GM10847 (cell line): ENCODE data around the gene AZGP1.

Experiments used
- POLR2A ChIP-seq: IDR thresholded peaks from 2 replicates; pipeline ENCODE4 v1.6.1; 2011; ENCODE audit not compliant: insufficient read length; ENCODE audit errors: extremely low read depth

AZGP1 gene

DNA sequence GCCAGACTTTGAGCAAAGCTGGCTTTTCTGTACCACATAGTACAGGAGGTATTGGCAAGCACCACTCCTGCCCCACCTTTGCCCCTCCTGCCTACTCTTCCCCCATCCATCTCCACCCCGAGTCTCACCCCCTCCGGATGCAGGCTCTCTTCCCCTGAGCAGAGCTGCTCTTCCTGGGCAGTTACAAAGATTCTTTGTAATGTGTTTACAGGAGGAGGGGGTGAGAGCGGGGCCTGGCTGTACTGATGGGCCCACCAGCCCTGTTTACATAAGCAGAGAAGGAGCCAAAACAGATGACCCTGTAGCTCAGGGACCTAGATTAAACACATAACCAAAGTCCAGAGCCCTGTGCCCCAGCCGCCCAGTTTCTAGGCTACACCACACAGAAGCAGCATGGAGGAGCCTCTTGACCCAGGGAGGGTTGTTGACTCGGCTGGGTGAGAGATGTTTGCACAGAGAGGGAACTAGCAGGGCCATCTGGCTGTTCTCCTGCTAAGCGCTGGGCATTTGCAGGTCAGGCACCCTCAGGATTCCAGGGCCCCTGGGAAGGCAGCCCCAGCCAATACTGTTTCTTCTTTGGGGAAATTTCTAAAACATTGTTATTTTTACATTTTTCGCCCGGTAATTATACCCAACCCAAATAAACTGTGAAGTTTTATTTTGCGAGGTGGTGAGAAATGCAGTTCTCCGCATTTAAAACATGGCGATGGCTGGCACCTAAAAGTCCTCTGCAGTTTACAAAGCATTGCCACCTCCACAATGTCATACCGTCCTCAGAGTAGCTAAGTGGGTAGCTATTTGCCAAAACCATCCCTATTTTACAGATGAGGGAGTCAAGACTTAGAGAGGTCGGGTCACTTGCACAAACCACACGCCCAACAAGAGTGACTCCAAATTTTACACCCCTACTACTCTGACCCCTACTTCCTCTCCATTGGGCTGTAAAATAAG is 28.2 kb upstream of the AZGP1 start:
- TF ChIP-seq POLR2A = no peak

DNA sequence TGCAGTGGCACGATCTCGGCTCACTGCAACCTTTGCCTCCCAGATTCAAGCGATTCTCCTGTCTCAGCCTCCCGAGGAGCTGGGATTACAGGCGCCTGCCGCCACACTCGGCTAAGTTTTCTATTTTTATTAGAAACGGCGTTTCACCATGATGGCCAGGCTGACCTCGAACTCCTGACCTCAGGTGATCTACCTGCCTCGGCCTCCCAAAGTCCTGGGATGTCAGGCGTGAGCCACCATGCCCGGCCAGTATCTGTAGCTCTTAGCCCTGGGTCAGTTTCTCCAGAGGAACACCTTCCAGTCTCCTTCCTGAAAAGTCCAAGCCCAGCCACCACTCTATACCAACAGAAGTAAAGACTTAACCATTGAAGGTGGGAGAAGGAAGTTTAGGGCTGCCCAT is 24.4 kb upstream of the AZGP1 start:
- TF ChIP-seq POLR2A = no peak

DNA sequence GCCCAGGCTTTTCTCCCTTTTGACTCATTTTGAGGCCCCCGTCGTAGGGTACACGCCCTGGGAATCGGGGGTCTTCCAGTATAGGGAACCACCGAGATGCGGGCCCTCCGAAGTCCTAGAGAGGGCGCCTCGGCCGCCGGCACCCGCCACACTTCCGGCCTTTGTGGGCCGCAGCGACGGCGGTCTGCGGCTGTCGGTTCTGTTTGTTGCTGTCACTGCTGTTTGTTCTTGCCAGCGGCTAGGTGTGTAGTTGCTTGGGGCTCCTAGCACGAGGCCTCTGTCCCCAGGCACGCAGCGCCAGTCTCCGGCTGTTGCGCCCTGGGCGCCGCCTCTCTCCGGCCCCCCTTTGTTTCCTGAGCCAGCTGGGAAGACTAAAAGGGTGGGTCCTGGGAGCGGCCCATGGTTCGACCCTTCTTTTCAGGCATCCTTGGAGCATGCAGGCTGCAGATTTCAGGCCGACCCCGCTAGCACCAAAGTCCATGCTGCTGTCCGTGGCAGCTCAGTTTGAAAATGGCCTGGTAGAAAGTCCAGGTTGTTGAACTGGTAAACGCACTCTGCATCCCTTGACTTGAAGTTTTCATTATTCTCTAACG is 21.8 kb upstream of the AZGP1 start:
- TF ChIP-seq POLR2A = peak; percentile 60

DNA sequence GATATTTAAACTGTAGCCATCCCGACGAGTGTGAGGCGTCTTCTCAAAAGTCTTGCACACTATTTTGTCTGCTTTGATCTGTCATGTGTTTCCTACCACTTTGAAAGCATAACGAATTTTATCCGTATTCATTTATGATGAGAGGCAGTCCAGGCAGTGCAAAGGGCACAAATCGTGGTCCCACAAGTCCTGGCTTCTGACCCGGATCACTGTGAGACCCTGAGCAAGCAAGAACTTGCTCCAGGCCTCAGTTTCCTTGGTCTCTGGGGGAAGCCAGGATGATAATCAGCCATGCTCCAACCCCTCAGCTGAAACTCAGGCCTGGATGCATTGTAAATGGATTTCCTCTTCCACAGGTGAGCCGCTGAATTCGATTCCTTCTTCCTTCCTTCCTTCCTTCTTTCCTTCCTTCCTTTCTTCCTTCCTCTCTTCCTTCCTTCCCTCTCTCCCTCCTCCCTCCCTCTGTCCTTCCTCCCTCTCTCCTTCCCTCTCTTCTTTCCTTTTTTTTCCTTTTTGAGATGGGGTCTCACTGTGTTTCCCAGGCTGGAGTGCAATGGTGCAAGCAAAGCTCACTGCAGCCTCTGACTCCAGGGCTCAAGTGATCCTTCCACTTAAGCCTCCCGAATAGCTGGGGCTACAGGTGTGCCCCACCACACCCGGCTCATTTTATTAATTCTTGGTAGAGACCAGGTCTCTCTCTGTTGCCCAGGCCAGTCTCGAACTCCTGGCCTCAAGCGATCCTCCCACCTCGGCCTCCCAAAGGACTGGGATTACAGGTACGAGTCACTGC is 21.1 kb upstream of the AZGP1 start:
- no peak for TF ChIP-seq POLR2A

DNA sequence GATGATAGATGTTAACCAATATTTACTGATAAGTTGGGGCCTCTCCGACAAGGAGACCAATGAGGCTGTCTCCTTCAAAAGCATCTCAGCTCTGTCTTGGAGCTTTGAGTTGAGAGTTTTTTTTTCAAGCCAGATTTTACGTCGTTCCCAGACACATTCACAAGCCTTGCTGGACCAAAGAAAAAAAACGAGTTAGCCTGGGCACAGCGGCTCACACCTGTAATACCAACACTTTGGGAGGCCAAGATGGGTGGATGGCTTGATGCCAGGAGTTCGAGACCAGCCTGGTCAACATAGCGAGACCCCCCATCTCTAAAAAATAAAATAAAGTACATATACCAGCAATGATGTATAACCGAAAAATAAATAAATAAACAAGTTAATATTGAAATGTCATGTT is 19.0 kb upstream of the AZGP1 start:
- no peak for TF ChIP-seq POLR2A

DNA sequence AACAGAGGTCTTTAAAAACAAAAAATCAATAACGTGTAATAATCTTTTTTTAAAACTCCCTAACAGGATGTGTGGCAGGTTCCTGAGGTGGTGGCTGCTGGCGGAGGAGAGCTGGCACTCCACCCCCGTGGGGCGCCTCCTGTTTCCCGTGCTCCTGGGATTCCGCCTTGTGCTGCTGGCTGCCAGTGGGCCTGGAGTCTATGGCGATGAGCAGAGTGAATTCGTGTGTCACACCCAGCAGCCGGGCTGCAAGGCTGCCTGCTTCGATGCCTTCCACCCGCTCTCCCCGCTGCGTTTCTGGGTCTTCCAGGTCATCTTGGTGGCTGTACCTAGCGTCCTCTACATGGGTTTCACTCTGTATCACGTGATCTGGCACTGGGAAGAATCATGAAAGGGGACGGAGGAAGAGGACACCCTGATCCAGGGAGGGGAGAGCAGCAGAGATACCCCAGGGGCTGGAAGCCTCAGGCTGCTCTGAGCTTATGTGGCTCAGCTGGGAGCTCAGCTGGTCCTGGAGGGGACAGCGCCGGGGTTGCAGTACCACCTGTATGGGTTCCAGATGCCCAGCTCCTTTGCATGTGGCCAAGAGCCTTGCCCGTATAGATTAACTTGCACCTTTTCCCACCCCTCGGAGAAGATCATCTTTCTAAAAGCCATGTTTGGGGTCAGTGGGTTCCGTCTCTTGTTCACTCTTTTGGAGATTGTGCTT is 16.7 kb upstream of the AZGP1 start:
- TF ChIP-seq POLR2A = no peak

DNA sequence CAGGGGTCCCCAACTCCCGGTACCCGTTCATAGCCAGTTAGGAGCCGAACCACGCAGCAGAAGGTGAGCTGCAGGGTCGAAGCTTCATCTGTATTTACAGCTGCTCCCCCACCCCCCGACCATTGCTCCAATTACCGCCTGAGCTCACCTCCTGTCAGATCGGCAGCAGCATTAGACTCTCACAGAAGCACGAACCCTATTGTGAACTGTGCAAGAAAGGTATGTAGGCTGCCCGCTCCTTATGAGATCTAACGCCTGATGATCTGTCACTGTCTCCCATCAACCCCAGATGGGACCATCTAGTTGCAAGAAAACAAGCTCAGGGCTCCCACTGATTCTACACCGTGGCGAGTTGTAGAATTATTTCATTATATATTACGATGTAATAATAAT is 14.6 kb upstream of the AZGP1 start:
- TF ChIP-seq POLR2A = no peak

DNA sequence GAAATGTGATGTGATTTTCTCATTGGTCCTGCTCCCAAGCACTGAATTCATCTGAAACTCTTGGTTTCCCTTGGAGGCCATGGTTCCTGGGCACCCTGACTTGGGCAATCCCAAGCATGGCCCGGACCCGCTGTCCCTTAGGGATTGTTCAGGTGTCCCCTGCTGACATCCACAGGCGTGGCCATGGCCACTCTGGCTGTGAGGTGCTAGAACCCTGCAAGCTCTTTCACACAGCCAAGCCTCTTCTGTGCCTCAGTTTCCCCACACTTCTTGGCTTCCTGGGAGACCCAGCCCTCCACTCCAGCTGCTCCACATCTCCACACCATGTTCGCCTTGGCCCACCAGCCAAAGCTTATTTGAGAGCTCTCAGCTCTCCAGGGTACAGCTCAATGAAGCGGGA is 12.0 kb upstream of the AZGP1 start:
- no peak for TF ChIP-seq POLR2A

DNA sequence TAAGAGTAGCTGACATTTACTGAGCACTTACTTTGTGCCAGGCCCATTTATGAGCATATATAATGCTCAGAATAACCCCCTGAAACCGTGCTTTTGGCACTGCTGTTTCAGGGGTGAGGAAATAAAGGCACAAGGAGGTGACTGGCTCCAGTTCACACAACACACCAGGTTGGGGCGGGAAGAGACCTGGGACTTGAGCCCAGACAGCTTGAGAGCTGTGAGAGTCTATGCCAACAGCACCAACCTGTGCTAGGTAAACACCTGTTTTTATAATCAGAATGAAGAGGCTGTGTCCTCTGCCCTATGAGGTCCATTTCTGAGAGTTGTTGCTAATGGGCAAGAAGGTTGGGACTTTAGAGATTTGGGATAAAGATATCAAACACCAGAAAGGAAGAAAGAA is 8.8 kb upstream of the AZGP1 start:
- TF ChIP-seq POLR2A = no peak

DNA sequence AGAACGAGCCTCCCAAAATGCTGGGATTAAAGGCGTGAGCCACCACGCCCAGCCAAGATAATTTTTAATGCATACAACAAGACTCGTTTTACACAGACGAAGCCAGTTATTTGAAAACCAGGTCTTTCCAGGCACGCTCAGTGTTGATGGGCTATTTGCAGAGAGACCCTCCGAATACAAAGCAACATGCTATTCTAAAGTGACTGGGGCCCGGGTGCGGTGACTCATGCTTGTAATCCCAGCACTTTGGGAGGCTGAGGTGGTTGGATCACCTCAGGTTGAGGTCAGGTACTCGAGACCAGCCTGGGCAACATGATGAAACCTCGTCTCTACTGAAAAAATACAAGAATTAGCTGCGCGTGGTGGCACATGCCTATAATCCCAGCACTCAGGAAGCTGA is 795 bp upstream of the AZGP1 start:
- TF ChIP-seq POLR2A = no peak

DNA sequence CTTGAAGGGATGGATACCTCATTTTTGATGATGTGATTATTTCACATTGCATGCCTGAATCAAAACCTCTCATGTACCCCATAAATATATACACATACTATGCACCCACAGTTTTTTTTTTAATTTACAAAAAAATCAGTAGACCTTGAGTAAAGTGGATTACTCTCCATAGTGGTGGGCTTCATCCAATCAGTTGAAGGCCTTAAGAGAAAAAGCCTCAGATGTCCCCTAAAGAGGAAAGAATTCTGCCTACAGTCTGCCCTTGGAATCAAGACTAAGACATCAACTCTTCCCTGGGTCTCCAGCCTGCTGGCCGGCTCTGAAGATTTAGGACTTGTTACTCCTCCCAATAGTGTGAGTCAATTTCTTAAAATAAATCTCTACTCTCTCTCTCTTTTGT is 1.1 kb downstream of the AZGP1 start:
- no peak for TF ChIP-seq POLR2A

DNA sequence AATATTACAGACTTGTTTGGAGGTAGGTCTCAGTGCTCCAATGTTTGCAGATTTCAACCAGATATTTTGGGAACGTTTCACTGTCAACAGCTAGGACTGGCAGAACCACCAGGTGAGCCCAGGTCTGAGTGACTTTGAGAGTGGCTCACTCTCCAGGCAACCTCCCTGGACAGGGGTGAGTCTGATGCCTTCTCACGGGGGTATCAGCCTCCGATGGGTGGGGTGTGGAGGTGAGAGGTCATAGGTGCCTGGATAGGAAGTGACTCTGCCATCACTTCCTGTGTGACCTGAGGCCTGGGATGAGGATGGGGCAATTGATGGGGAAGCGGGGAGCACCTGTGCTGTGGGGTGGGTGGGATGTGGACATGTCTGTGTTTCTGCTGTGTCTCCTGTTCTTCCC is 4.6 kb downstream of the AZGP1 start:
- no peak for TF ChIP-seq POLR2A

DNA sequence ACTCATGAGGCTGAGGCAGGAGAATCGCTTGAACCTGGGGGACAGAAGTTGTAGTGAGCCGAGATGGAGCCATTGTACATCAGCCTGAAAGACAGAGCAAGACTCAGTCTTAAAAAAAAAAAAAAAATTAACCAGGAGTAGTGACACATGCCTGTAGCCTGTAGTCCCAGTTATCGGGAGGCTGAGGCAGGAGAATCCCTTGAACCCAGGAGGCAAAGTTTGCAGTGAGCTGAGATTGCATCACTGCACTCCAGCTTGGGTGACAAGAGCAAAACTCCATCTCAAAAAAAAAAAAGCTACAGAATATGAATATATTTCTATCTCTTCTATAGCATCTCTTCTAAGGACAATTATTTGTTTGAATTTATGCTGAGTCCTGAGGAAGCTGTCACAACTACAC is 6.5 kb downstream of the AZGP1 start:
- TF ChIP-seq POLR2A = no peak

DNA sequence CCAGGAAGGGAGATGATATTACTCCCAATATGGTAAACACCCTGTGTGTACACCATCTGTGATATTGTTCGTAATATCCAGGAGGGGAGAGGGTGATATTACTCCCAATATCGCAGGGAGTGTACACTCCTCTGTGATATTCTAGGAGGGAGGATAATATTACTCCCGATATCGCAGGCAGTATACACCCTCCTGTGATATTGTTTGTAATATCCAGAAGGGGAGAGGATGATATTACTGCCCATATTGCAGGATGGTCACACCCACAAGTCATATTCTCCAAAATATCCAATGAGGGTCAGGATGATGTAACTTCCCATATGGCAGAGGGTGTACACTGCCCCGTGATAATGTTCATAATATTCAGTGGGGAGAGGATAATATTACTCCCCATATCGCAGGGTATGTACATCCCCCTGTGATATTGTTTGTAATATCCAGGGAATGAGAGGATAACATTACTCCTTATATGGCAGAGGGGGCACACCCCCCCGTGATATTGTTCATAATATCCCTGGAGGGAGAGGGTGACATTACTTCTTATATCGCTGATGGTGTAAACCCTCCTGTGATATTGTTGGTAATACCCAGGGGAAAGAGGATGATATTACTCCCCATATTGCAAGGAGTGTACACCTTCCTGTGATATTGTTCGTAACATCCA is 17.1 kb downstream of the AZGP1 start:
- TF ChIP-seq POLR2A = no peak

DNA sequence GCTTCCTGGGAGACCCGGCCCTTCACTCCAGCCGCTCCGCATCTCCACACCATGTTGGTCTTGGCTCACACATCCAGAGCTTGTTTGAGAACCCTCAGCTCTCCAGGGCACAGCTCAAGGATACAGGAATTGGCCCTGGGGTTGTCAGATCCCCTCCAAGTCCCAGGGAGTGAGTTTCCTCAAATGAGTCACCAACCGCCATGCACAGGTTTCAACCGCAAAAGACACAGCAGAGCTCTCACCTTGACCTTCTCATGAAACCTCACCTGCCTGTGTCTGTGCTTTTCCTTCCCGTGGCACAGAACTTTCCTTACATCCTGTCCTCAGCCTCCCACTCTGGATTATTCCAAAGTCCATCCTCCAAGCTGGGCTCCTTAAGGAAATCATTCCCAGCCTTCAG is 20.6 kb downstream of the AZGP1 start:
- TF ChIP-seq POLR2A = no peak

DNA sequence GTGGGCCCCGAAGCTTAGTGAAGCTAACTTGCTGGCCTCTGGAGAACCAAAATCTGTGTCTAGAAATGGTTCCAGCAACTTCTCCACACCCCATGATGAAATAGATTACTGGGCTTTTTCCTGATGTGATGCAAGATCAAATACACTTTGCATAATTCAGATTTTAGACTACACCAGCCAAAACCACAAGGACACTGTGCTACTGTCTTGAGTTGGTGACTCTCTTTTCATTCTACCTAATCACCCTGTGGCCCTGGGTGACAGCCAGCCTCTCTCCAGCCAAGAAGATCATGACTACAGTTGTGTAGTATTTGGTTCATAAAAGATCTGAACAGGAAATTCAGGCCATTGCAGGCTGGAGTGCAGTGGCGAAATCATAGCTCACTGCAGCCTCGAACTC is 22.2 kb downstream of the AZGP1 start:
- TF ChIP-seq POLR2A = no peak
